GM12873 (cell line): Measurements from ENCODE around the gene LRRC4C.

Experiments used
- TF ChIP-seq, protein P1 (sequence below): IDR thresholded peaks from 2 replicates; pipeline ENCODE4 v1.5.1; 2012; ENCODE audit warnings: low read depth, mild to moderate bottlenecking, moderate library complexity, low read length, control low read depth; ENCODE audit not compliant: insufficient read depth; ENCODE audit errors: missing control alignments

LRRC4C gene

DNA sequence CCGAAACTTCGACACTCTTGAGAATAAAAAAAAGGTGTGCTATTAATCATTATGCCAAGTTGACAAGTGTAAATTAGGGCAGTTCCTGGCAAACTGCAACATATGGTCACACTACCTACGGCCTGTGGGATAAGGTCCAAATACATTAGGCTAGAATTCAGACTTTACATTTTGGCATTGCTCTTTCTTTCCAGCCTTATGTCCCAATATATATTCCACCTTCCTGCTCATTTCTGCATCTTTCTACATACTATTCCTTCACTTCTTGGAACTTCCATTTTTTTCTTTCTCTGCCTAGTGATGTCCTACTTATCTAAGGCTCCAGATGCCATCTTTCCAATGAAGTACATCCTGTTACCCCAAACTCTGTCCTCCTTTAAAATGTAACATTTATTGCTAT, 577.2 kb downstream of the LRRC4C start:
- TF ChIP-seq, protein P1, sequence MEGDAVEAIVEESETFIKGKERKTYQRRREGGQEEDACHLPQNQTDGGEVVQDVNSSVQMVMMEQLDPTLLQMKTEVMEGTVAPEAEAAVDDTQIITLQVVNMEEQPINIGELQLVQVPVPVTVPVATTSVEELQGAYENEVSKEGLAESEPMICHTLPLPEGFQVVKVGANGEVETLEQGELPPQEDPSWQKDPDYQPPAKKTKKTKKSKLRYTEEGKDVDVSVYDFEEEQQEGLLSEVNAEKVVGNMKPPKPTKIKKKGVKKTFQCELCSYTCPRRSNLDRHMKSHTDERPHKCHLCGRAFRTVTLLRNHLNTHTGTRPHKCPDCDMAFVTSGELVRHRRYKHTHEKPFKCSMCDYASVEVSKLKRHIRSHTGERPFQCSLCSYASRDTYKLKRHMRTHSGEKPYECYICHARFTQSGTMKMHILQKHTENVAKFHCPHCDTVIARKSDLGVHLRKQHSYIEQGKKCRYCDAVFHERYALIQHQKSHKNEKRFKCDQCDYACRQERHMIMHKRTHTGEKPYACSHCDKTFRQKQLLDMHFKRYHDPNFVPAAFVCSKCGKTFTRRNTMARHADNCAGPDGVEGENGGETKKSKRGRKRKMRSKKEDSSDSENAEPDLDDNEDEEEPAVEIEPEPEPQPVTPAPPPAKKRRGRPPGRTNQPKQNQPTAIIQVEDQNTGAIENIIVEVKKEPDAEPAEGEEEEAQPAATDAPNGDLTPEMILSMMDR, result no peak

DNA sequence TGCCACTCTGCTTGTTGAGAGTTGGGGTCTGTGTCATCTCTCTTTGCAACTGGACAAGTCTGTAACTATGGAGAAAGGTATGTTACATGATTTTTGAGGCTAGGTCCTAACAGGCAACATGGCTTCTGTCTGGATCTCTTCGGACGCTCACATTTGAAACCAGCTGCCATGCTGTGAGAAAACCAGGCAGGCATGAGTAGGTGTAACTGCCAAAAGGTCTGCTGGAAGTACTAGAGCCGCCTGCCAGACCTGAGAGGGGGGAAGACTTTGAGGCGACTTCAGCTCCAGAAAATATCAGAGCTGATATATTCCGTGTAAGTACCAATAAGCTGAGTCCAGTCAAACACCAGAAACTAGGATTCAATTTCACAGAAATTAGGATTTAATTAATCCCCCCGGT, 579.5 kb downstream of the LRRC4C start:
- TF ChIP-seq, protein P1, result no peak

DNA sequence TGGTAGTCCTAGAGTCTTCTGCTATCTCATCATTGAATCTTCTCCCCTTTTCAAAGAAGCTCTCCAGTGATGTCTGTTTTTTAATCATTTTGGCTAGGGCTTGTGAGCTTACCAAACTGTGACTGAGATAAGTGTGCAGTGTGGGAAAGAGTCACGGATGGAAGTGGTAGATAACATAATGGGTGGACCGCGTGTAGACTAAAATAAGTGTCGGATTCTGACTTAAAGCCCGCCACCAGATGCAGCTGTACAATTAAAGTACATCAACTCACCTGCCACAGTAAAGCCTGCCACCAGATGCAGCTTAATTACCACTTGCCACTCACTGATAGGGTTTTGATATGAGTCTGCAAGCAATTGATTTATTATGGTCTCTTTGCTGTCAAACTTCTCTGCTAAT, 581.5 kb downstream of the LRRC4C start:
- TF ChIP-seq, protein P1, result no peak

DNA sequence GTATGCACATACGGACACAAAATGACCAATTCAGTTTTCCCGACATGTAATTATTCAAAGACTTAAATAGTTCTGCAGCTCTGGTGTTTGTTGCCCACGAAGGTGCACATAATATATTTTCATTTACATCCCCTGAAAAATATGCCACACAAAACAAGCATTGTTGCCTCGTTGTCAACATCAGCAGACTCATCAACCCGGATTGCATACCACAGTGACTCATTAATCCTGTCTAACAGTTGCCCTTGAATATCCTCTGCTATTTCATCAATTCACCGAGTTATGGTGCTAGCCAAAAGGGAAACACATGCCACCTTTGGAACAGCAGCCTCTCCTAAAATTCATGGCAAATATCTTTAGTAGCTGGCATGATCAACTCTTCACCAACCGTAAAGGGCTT, 582.2 kb downstream of the LRRC4C start:
- TF ChIP-seq, protein P1, result no peak

DNA sequence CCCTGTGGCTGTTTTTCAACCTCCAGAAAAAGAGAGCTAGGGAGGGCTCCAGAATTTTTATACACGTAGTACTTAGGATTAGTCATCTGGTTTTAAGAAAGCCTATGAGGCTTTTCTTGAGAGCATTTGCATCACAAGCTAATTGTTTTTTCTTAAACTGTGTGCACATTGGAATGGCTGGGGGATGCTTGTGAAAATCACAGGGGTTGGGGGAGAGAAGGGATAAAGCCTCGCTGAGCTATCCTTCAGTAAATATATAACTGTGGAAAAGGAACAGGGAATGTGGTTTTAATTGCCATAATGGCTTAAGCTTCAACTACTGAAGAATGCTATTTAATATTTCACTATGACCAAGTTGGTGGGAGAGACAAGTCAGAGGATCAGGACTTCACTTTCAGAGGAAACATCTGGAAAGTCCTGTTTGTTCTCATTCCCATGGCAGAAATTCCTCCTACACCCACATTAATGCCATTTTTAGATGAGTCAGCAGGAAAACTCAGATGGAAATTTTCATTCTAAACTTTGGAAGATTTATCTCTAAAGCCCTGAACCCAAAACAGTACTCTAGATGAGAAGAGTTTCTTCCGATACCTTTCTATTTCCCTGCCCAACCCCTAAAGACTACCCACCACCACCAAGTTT, 591.3 kb downstream of the LRRC4C start:
- TF ChIP-seq, protein P1, result no peak

DNA sequence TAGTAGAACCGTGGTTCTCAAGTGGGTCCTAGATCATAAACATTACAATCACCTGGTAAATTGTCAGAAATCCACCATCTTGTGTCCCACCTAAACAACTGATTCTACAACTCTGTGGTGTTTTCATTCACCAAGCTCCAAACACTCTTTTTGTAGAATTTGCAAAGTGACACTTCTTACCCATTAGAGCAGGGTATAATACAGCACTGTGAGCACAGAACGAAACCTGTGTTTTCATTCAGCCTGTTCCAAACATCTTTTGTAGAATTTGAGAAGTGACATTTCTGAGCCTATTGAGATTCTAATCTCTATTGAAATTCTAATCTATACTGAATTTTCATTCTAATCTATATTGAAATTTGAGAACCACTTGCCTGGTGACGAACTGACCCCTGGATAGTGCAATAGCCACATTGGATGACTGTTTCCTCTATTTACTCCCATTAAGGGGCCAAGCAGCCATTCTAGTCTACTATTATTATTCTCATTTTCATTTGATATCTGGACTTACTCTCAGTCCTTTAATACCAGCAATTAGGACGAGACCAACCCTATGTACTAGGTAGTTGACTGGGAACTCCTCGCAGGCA, 616.6 kb downstream of the LRRC4C start:
- TF ChIP-seq, protein P1, result no peak

DNA sequence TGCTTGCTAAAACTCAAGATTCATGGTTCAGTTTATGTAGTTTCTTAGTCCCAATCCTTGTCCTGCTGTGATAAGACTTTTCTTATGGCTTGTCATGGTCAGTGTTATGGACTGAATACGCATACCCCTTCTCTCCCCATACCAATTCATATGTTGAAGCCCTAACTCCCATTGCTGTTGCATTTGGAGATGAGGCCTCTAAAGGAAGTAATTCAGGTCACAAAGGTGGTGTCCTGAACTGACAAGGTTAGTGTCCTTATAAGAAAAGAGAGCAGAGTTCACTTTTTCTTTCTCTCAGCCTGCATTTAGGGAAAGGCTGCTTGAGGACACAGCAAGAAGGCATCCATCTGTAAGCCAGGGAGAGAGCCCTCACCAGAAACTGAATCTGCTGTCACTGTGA, 618.2 kb downstream of the LRRC4C start:
- TF ChIP-seq, protein P1, result no peak
